H1 (cell line): ENCODE measurements around the gene ZBTB20. TPM values are rescaled to one million over a fixed set of nuclear protein-coding genes. Genes with fewer than 3 reads are reported as not detected.

Experiments used
- CHD7 ChIP-seq: fragments of 300-600 bp; sonication (generic); IDR thresholded peaks from 2 replicates; pipeline ENCODE4 v1.7.1; 2012; ENCODE audit warnings: low read length, moderate library complexity, mild to moderate bottlenecking, inconsistent platforms; ENCODE audit not compliant: insufficient replicate concordance
- GTF2F1 ChIP-seq: IDR thresholded peaks from 2 replicates; pipeline ENCODE4 v1.6.1; 2012; ENCODE audit warnings: low read depth, low read length, improper control_type of control experiment, borderline replicate concordance
- KDM1A ChIP-seq: fragments of 200-600, 300-600 bp; sonication (generic); IDR thresholded peaks from 2 replicates; pipeline ENCODE4 v1.7.1; 2016; ENCODE audit warnings: mild to moderate bottlenecking, low read length, borderline replicate concordance
- SP1 ChIP-seq: IDR thresholded peaks from 2 replicates; pipeline ENCODE4 v1.6.1; 2011; ENCODE audit warnings: low read depth, low read length
- USF2 ChIP-seq: IDR thresholded peaks from 2 replicates; pipeline ENCODE4 v1.6.1; 2011; ENCODE audit warnings: low read length, improper control_type of control experiment
- polyA plus RNA-seq, 7 experiments: library from polyadenylated mRNA; depleted of rRNA in 3 of 7; stranded (reverse) in 5 of 7; unstranded in 2 of 7; fragments of >200 nt in 5 of 7; fragments of 200-250 nt in 2 of 7; gene quantifications; 1 replicate in 5 of 7; 2 replicates in 1 of 7; 4 replicates in 1 of 7; pipeline versions ENCODE4 v1.2.1 to v1.2.3, GENCODE V29; 2011 to 2013; ENCODE audit warnings: missing spikeins in 2 of 7, mixed read lengths in 2 of 7
- total RNA-seq: library from RNA; stranded (reverse); fragmentation: NEBNext Ultra II Directional; extraction: Animal tissue kit (Norgen Biotek cat#: 25700); gene quantifications from 2 replicates; pipeline ENCODE4 v1.2.1, GENCODE V29; 2021

The ZBTB20 gene
- total and polyA plus RNA-seq, 2 of the 8 experiments (the other 6 are each of a cell fraction or from before 2014, with no cell fraction given): 0.35 to 1.3 TPM

GRCh38 chr3:115147329-115148141, 447 bp upstream of the ZBTB20 start (continued):
- no peak for TF ChIP-seq KDM1A
- no peak for TF ChIP-seq USF2
- no peak for TF ChIP-seq CHD7
- TF ChIP-seq SP1: peak; percentile 97
- no peak for TF ChIP-seq GTF2F1
- TF ChIP-seq, all 59 proteins: peak for 11
